Testis (tissue), 2 donors: Measurements from ENCODE around the gene NTF4.
"Not testable (repeated sequence)": the region's sequence is repeated elsewhere in the genome, so short reads cannot be mapped to it uniquely, and the experiment has no call there.

Experiments
- POLR2A ChIP-seq: fragments of 450-650 bp; IDR thresholded peaks from one replicate; pipeline ENCODE4 v1.6.1; 2017; ENCODE audit warnings: antibody characterized with exemption, mild to moderate bottlenecking, moderate library complexity
- TF ChIP-seq, protein P1 (sequence below), 3 experiments: fragments of 450-650 bp in 2 of 3; fragments of 200-600 bp in 1 of 3; sonication (generic) in 1 of 3; IDR thresholded peaks; one replicate each; pipeline ENCODE4 v1.5.1; 2016 to 2019; ENCODE audit warnings: antibody characterized with exemption in 3 of 3, mild to moderate bottlenecking in 2 of 3, moderate library complexity in 1 of 3

DNA sequence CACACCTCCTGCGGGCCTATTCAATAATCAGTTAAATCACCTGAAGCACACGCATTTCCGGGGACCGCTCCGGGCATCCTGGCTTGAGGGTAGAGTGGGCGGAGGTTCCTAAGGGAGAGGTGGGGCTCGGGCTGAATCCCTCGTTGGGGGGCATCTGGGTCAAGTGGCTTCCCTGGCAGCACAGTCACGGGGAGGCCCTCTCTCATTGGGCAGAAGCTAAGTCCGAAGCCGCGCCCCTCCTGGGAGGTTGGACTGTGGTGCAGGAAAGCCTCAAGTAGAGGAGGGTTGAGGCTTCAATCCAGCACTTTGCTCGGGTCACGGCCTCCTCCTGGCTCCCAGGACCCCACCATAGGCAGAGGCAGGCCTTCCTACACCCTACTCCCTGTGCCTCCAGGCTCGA is 21.1 kb downstream of the NTF4 start, which contains the start of gene CGB5:
- not testable (repeated sequence) for TF ChIP-seq POLR2A
- TF ChIP-seq, protein P1, sequence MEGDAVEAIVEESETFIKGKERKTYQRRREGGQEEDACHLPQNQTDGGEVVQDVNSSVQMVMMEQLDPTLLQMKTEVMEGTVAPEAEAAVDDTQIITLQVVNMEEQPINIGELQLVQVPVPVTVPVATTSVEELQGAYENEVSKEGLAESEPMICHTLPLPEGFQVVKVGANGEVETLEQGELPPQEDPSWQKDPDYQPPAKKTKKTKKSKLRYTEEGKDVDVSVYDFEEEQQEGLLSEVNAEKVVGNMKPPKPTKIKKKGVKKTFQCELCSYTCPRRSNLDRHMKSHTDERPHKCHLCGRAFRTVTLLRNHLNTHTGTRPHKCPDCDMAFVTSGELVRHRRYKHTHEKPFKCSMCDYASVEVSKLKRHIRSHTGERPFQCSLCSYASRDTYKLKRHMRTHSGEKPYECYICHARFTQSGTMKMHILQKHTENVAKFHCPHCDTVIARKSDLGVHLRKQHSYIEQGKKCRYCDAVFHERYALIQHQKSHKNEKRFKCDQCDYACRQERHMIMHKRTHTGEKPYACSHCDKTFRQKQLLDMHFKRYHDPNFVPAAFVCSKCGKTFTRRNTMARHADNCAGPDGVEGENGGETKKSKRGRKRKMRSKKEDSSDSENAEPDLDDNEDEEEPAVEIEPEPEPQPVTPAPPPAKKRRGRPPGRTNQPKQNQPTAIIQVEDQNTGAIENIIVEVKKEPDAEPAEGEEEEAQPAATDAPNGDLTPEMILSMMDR (IDR thresholded peaks at IDR 0.05), result not testable (repeated sequence)
